ACC112 (cell line): ENCODE data around the gene CARD11.

Experiments used
- H2AFZ ChIP-seq: fragments of 200-600 bp; sonication (generic); one replicate; pipeline ENCODE4 v1.6.0; 2017; ENCODE audit warnings: antibody characterized with exemption, low read length; ENCODE audit not compliant: unreplicated experiment
- H3K27ac ChIP-seq: fragments of 200-600 bp; sonication (generic); 2 replicates; pipeline ENCODE4 v1.5.1; 2014; ENCODE audit warnings: low read depth, mild to moderate bottlenecking, antibody characterized with exemption, low read length, moderate library complexity
- H3K27me3 ChIP-seq: fragments of 200-600 bp; sonication (generic); 2 replicates; pipeline ENCODE4 v1.6.1; 2014; ENCODE audit warnings: mild to moderate bottlenecking, antibody characterized with exemption, low read length, moderate library complexity, mixed read lengths; ENCODE audit not compliant: insufficient read depth
- H3K36me3 ChIP-seq: fragments of 200-600 bp; sonication (generic); 2 replicates; pipeline ENCODE4 v1.6.1; 2016; ENCODE audit warnings: mild to moderate bottlenecking, antibody characterized with exemption, low read length, moderate library complexity, mixed read lengths; ENCODE audit not compliant: insufficient read depth
- H3K4me1 ChIP-seq: fragments of 200-600 bp; sonication (generic); one replicate; pipeline ENCODE4 v1.6.1; 2016; ENCODE audit warnings: low read length, mixed read lengths; ENCODE audit not compliant: insufficient read depth, unreplicated experiment, control insufficient read depth
- H3K4me3 ChIP-seq: fragments of 200-600 bp; sonication (generic); 2 replicates; pipeline ENCODE4 v1.5.1; 2014; ENCODE audit warnings: mild to moderate bottlenecking, low read depth, low read length
- H3K79me2 ChIP-seq: fragments of 200-600 bp; sonication (generic); one replicate; pipeline ENCODE4 v1.6.0; 2016; ENCODE audit warnings: low read length; ENCODE audit not compliant: control insufficient read depth, unreplicated experiment, insufficient read depth

Gene CARD11

GRCh38 chr7:2972835-2973161 is 70.9 kb downstream of the CARD11 start:
- H2AFZ ChIP-seq, result no peak overlapping the region
- no peaks in the 10 kb centered on the region for H3K36me3 ChIP-seq
- H3K79me2 ChIP-seq, result no peaks in the 10 kb centered on the region
- H3K27me3 ChIP-seq, result no peaks in the 10 kb centered on the region
- no peak overlapping the region for H3K4me3 ChIP-seq
- H3K4me1 ChIP-seq, result no peaks in the 10 kb centered on the region
- no peak overlapping the region for H3K27ac ChIP-seq

GRCh38 chr7:2971914-2972834 is 71.5 kb downstream of the CARD11 start:
- no peaks in the 10 kb centered on the region for H3K27me3 ChIP-seq
- no peak overlapping the region for H3K4me3 ChIP-seq
- H3K79me2 ChIP-seq, result no peaks in the 10 kb centered on the region
- no peak overlapping the region for H2AFZ ChIP-seq
- no peak overlapping the region for H3K27ac ChIP-seq
- H3K4me1 ChIP-seq, result no peaks in the 10 kb centered on the region
- no peaks in the 10 kb centered on the region for H3K36me3 ChIP-seq

GRCh38 chr7:2970861-2971260 is 72.8 kb downstream of the CARD11 start:
- H3K4me1 ChIP-seq, result no peaks in the 10 kb centered on the region
- no peak overlapping the region for H2AFZ ChIP-seq
- no peak overlapping the region for H3K27ac ChIP-seq
- no peaks in the 10 kb centered on the region for H3K27me3 ChIP-seq
- H3K4me3 ChIP-seq, result no peak overlapping the region
- H3K79me2 ChIP-seq, result no peaks in the 10 kb centered on the region
- no peaks in the 10 kb centered on the region for H3K36me3 ChIP-seq

- H3K27me3 ChIP-seq, result no peaks in the 10 kb centered on the region
- no peak overlapping the region for H3K27ac ChIP-seq
- H3K4me1 ChIP-seq, result no peaks in the 10 kb centered on the region
- H3K36me3 ChIP-seq, result no peaks in the 10 kb centered on the region
- no peak overlapping the region for H2AFZ ChIP-seq
- H3K4me3 ChIP-seq, result no peak overlapping the region
- H3K79me2 ChIP-seq, result no peaks in the 10 kb centered on the region
Measured at GRCh38 chr7:2970307-2970664, 73.4 kb downstream of the CARD11 start.

- Histone ChIP-seq H3K27ac (no peak overlapping the region), H3K79me2 (no peaks in the 10 kb centered on the region), H3K4me1 (no peaks in the 10 kb centered on the region), H3K36me3 (no peaks in the 10 kb centered on the region), H3K4me3 (no peak overlapping the region), H3K27me3 (no peaks in the 10 kb centered on the region), H2AFZ (no peak overlapping the region)
Measured at GRCh38 chr7:2969398-2970306, 74.0 kb downstream of the CARD11 start.

- H3K27ac ChIP-seq, result no peak overlapping the region
- no peaks in the 10 kb centered on the region for H3K4me1 ChIP-seq
- H2AFZ ChIP-seq, result no peak overlapping the region
- no peaks in the 10 kb centered on the region for H3K36me3 ChIP-seq
- no peak overlapping the region for H3K4me3 ChIP-seq
- H3K27me3 ChIP-seq, result no peaks in the 10 kb centered on the region
- no peaks in the 10 kb centered on the region for H3K79me2 ChIP-seq
Measured at GRCh38 chr7:2968616-2969397, 74.9 kb downstream of the CARD11 start.

- no peak overlapping the region for H3K27ac ChIP-seq
- no peak overlapping the region for H2AFZ ChIP-seq
- no peaks in the 10 kb centered on the region for H3K79me2 ChIP-seq
- no peaks in the 10 kb centered on the region for H3K4me1 ChIP-seq
- H3K4me3 ChIP-seq, result no peak overlapping the region
- H3K36me3 ChIP-seq, result no peaks in the 10 kb centered on the region
- no peaks in the 10 kb centered on the region for H3K27me3 ChIP-seq
Measured at GRCh38 chr7:2968176-2968575, 75.5 kb downstream of the CARD11 start.

- Histone ChIP-seq H3K27me3 (no peaks in the 10 kb centered on the region), H3K27ac (no peak overlapping the region)
Measured at GRCh38 chr7:2967705-2968104, 76.0 kb downstream of the CARD11 start.

GRCh38 chr7:2967253-2967652 is 76.4 kb downstream of the CARD11 start:
- Histone ChIP-seq H3K27me3 (no peaks in the 10 kb centered on the region), H3K79me2 (no peaks in the 10 kb centered on the region), H3K27ac (no peak overlapping the region), H3K36me3 (no peaks in the 10 kb centered on the region), H3K4me1 (no peaks in the 10 kb centered on the region), H2AFZ (no peak overlapping the region), H3K4me3 (no peak overlapping the region)

More at GRCh38 chr7:2967705-2968104, 76.0 kb downstream of the CARD11 start:
- Histone ChIP-seq H2AFZ (no peak overlapping the region), H3K4me3 (no peak overlapping the region), H3K36me3 (no peaks in the 10 kb centered on the region), H3K4me1 (no peaks in the 10 kb centered on the region), H3K79me2 (no peaks in the 10 kb centered on the region)

GRCh38 chr7:2966466-2967078 is 77.1 kb downstream of the CARD11 start:
- H3K36me3 ChIP-seq, result no peaks in the 10 kb centered on the region
- no peaks in the 10 kb centered on the region for H3K27me3 ChIP-seq
- no peak overlapping the region for H2AFZ ChIP-seq
- H3K4me1 ChIP-seq, result no peaks in the 10 kb centered on the region
- no peak overlapping the region for H3K4me3 ChIP-seq
- H3K79me2 ChIP-seq, result no peaks in the 10 kb centered on the region
- H3K27ac ChIP-seq, result no peak overlapping the region
